ENCODE measurements around the gene MAD2L1BP.
A peak's percentile ranks its signal among the peaks of the same experiment; 100 is the strongest.

MAD2L1BP gene

GRCh38 chr6:43681303-43681702 lies 45.7 kb downstream of the MAD2L1BP start:
- ATAC-seq (no peak), DNase-seq (no peak)
- Mint-ChIP-seq H3K4me1 (peaks cover 32% of the 10 kb centered on the region), H3K27ac (peak overlapping the region in 1 of 2 donors; percentile 6), H3K27me3 (no peaks in the 10 kb centered on the region), H3K4me3 (no peak overlapping the region), H3K9me3 (no peaks in the 10 kb centered on the region)

- DNase-seq (no peak), ATAC-seq (no peak)
- Mint-ChIP-seq H3K4me1 (peaks cover 41% of the 10 kb centered on the region), H3K27ac (peak overlapping the region in 1 of 2 donors; percentile 13), H3K9me3 (no peaks in the 10 kb centered on the region), H3K27me3 (no peaks in the 10 kb centered on the region), H3K4me3 (no peak overlapping the region)
Observed at GRCh38 chr6:43682724-43683429, 47.2 kb downstream of the MAD2L1BP start.

DNA sequence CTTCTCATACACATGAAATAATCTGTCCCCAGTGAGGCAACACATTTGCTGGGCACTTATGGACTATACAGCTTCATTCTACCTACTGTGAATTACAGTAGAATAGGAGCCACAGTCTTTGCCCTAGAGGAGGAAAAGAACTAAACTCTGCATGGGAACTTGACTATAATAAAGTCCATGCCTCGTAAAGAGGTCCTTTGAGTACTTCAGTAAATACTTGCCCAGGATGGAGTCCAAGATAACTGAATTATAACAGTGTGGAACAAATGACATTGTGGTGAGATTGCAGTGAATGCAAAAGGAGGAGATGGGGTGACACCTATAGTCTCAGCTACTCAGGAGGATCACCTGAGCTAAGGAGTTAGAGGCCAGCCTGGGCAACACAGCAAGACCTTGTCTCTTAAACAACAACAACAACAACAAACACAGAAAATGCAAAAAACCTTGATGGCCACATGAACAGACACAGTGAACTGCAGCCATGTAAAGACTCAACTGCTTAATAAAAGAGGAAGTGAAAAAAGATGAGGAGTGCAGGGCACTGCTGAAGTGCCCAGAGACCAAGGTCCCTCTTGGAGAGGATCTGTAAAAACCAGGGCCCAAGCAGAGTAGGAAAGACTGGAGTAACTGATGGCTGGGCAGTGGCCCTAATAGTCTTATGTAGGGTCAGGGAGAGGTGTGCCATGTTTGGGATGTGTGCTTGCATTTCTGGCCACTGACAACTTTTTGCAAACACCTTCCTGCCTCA lies 48.2 kb downstream of the MAD2L1BP start:
- Mint-ChIP-seq H3K4me1 (peaks cover 48% of the 10 kb centered on the region), H3K4me3 (no peak overlapping the region), H3K27ac (peak overlapping the region in 1 of 2 donors; percentile 79), H3K27me3 (no peaks in the 10 kb centered on the region), H3K9me3 (no peaks in the 10 kb centered on the region)
- no peak for DNase-seq
- no peak for ATAC-seq

GRCh38 chr6:43687079-43687436 lies 51.4 kb downstream of the MAD2L1BP start:
- H3K27me3 Mint-ChIP-seq = no peaks in the 10 kb centered on the region
- peak overlapping the region; percentile 90 to 98 for H3K27ac Mint-ChIP-seq
- H3K4me3 Mint-ChIP-seq = peak overlapping the region; percentile 88 to 94
- H3K4me1 Mint-ChIP-seq = peaks cover 48% of the 10 kb centered on the region
- no peaks in the 10 kb centered on the region for H3K9me3 Mint-ChIP-seq
- DNase-seq = no peak
- peak; percentile 3 for ATAC-seq

GRCh38 chr6:43687437-43688347 lies 52.1 kb downstream of the MAD2L1BP start, which contains the start of gene MRPS18A:
TSS of gene MRPS18A (minus strand) at chr6:43687791. CDS start at chr6:43687779, 12 bp downstream.
- ATAC-seq (peak; percentile 99), DNase-seq (peak; percentile 70 to 81)
- H3K4me3 Mint-ChIP-seq = peak within 1 kb of the TSS; percentile 88 to 94
- H3K27me3 Mint-ChIP-seq = no peaks in the 10 kb centered on the region
- H3K9me3 Mint-ChIP-seq = no peaks in the 10 kb centered on the region
- peaks cover 45% of the 10 kb centered on the region for H3K4me1 Mint-ChIP-seq
- peak within 1 kb of the TSS; percentile 90 to 98 for H3K27ac Mint-ChIP-seq

GRCh38 chr6:43689421-43689820 lies 53.8 kb downstream of the MAD2L1BP start:
- H3K4me1 Mint-ChIP-seq = peaks cover 30% of the 10 kb centered on the region
- H3K4me3 Mint-ChIP-seq = no peak overlapping the region
- no peak overlapping the region for H3K27ac Mint-ChIP-seq
- DNase-seq (no peak), ATAC-seq (no peak)
- H3K9me3 Mint-ChIP-seq = no peaks in the 10 kb centered on the region
- peaks cover 3% of the 10 kb centered on the region for H3K27me3 Mint-ChIP-seq
